Stimulated activated CD4-positive, alpha-beta T cell treated with anti-CD3 and anti-CD28 coated beads, Interleukin-15, amount 100 ng/mL, for 48 hours (primary cell): Measurements from ENCODE around the gene TSPAN33.
A peak's percentile ranks its signal among the peaks of the same experiment; 100 is the strongest.
"Not testable (repeated sequence)": the region's sequence is repeated elsewhere in the genome, so short reads cannot be mapped to it uniquely, and the experiment has no call there.

Experiments
- DNase-seq, 2 donors: peaks; one replicate each; pipeline ENCODE4 v3.0.0-alpha.2; 2020; ENCODE audit warnings: low read depth in 2 of 2

TSPAN33 gene

GRCh38 chr7:129209067-129209926, 64.8 kb downstream of the TSPAN33 start:
- DNase-seq: no peak

DNA sequence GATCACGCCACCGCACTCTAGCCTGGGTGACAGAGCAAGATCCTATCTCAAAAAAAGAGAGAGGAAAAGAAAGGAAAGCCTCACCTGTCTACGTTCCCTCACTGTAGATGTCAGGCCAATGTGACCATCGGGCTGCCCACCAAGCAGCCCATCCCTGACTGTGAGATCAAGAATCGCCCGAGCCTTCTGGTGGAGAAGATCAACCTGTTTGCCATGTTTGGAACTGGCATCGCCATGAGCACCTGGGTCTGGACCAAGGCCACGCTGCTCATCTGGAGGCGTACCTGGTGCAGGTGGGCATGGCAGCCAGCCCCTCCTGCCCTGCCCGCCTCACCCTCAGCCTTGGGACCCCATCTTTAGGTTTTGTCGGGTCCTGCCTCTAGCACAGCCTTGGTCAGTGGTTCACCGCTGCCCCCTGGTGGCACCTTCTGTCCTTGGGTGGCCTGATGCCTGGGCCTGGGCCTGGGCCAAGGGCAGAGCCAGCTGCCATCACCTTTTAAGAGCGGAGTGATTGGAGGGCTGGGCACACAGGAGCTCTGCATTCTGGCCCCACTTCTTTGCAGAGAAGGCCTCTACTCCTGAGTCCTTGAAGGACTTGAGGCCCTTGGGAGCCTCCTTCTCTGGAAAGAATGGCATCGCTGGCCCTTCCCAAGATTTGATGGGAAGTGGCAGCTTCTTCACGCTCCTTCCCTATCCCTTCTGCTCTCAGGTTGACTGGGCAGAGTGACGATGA, 65.9 kb downstream of the TSPAN33 start:
- peak; percentile 49 to 64 for DNase-seq

DNA sequence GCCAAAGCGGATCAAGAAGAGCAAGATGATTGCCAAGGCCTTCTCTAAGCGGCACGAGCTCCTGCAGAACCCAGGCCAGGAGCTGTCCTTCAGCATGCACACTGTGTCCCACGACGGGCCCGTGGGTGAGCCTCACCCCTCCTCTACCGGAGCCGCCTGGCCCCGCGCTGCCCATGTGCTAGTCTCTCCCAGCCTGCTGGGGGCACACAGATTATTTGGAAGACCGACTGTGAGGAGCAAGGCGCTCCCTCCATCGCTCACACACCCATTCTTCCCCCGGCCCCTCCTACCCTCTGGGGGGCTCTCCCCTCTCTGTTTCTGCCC, 66.4 kb downstream of the TSPAN33 start:
- DNase-seq: no peak

- DNase-seq: no peak
Observed at GRCh38 chr7:129212126-129212525, 67.6 kb downstream of the TSPAN33 start.

- no peak for DNase-seq
Observed at GRCh38 chr7:129212596-129212995, 68.1 kb downstream of the TSPAN33 start.

DNA sequence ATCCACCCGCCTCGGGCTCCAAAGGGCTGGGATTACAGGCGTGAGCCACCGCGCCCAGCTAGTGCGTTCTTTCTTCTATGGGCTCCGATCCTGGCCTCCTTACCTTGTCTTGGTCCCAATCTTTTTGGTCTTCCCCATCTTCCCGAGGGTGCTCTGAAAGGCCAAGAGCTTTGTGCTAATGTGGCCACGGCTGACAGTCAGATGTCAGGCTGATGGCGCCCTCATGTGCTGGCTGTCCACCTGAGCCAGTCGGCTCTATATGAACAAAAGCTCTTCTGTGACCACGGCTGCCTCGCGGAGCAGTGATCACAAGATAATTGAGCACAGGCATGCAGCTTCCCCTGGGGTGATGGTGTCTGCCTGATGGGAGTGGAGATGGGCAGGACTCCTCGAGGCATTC, 69.3 kb downstream of the TSPAN33 start:
- DNase-seq: no peak

- DNase-seq: not testable (repeated sequence)
Observed at GRCh38 chr7:129215691-129216090, 71.2 kb downstream of the TSPAN33 start.

GRCh38 chr7:129216101-129216715, 71.7 kb downstream of the TSPAN33 start:
- not testable (repeated sequence) for DNase-seq

GRCh38 chr7:129216821-129217416, 72.4 kb downstream of the TSPAN33 start:
- DNase-seq: not testable (repeated sequence)

- DNase-seq: peak; percentile 56 to 72
Observed at GRCh38 chr7:129218514-129219062, 74.1 kb downstream of the TSPAN33 start.

- DNase-seq: not testable (repeated sequence)
Observed at GRCh38 chr7:129219166-129219565, 74.7 kb downstream of the TSPAN33 start.
